Measurements from ENCODE around the gene LAMTOR5. TPM values are rescaled to one million over a fixed set of nuclear protein-coding genes. Genes with fewer than 3 reads are reported as not detected.

Gene LAMTOR5
- total RNA-seq, 4 donors from 2014 or later, result 45.1 to 99.0 (median 65.5) TPM

GRCh38 chr1:110452330-110452729 is 44.8 kb upstream of the LAMTOR5 start:
- Histone ChIP-seq H3K27me3 (no peaks in the 10 kb centered on the region), H3K4me1 (no peaks in the 10 kb centered on the region), H3K4me3 (no peak overlapping the region), H3K9me3 (no peaks in the 10 kb centered on the region), H3K36me3 (no peaks in the 10 kb centered on the region), H3K27ac (no peak overlapping the region)
- DNase-seq, result peak in 1 of 3 donors; percentile 15
- TF ChIP-seq POLR2A (IDR thresholded peaks at IDR 0.05) (no peak), CTCF (IDR thresholded peaks at IDR 0.05) (no peak)

GRCh38 chr1:110450929-110451328 is 43.4 kb upstream of the LAMTOR5 start, which contains the start of gene PROK1:
PROK1 (plus strand) TSS chr1:110451149; CDS start chr1:110451217, 68 bp downstream.
- DNase-seq, result peak in 1 of 3 donors; percentile 14
- no peaks in the 10 kb centered on the region for H3K27me3 ChIP-seq
- H3K9me3 ChIP-seq, result no peaks in the 10 kb centered on the region
- TF ChIP-seq CTCF (IDR thresholded peaks at IDR 0.05) (no peak), POLR2A (IDR thresholded peaks at IDR 0.05) (no peak)
- no peak within 1 kb of the TSS for H3K4me3 ChIP-seq
- no peaks in the 10 kb centered on the region for H3K36me3 ChIP-seq
- H3K4me1 ChIP-seq, result no peaks in the 10 kb centered on the region
- no peak within 1 kb of the TSS for H3K27ac ChIP-seq

GRCh38 chr1:110449661-110450651 is 42.5 kb upstream of the LAMTOR5 start:
- no peak for TF ChIP-seq POLR2A (IDR thresholded peaks at IDR 0.05)
- TF ChIP-seq CTCF (IDR thresholded peaks at IDR 0.05), result no peak

GRCh38 chr1:110444561-110444960 is 37.1 kb upstream of the LAMTOR5 start:
- no peaks in the 10 kb centered on the region for H3K27me3 ChIP-seq
- no peak overlapping the region for H3K4me3 ChIP-seq
- no peaks in the 10 kb centered on the region for H3K4me1 ChIP-seq
- no peak for DNase-seq
- no peak overlapping the region for H3K27ac ChIP-seq
- TF ChIP-seq CTCF (IDR thresholded peaks at IDR 0.05) (no peak), POLR2A (IDR thresholded peaks at IDR 0.05) (no peak)
- H3K36me3 ChIP-seq, result no peaks in the 10 kb centered on the region
- H3K9me3 ChIP-seq, result no peaks in the 10 kb centered on the region

More at GRCh38 chr1:110449661-110450651, 42.5 kb upstream of the LAMTOR5 start:
- no peak overlapping the region for H3K4me3 ChIP-seq
- no peaks in the 10 kb centered on the region for H3K9me3 ChIP-seq
- no peak overlapping the region for H3K27ac ChIP-seq
- H3K27me3 ChIP-seq, result no peaks in the 10 kb centered on the region
- H3K36me3 ChIP-seq, result no peaks in the 10 kb centered on the region
- DNase-seq, result peak in 1 of 3 donors; percentile 2
- no peaks in the 10 kb centered on the region for H3K4me1 ChIP-seq

GRCh38 chr1:110443451-110443850 is 36.0 kb upstream of the LAMTOR5 start:
- Histone ChIP-seq H3K4me1 (no peaks in the 10 kb centered on the region), H3K4me3 (no peak overlapping the region), H3K9me3 (no peaks in the 10 kb centered on the region), H3K36me3 (no peaks in the 10 kb centered on the region), H3K27ac (no peak overlapping the region), H3K27me3 (no peaks in the 10 kb centered on the region)
- TF ChIP-seq CTCF (IDR thresholded peaks at IDR 0.05), result no peak
- no peak for TF ChIP-seq POLR2A (IDR thresholded peaks at IDR 0.05)
- no peak for DNase-seq

All from Peyer's patch (tissue), 4 donors.